ENCODE data around the gene ACP2.

Gene ACP2

DNA sequence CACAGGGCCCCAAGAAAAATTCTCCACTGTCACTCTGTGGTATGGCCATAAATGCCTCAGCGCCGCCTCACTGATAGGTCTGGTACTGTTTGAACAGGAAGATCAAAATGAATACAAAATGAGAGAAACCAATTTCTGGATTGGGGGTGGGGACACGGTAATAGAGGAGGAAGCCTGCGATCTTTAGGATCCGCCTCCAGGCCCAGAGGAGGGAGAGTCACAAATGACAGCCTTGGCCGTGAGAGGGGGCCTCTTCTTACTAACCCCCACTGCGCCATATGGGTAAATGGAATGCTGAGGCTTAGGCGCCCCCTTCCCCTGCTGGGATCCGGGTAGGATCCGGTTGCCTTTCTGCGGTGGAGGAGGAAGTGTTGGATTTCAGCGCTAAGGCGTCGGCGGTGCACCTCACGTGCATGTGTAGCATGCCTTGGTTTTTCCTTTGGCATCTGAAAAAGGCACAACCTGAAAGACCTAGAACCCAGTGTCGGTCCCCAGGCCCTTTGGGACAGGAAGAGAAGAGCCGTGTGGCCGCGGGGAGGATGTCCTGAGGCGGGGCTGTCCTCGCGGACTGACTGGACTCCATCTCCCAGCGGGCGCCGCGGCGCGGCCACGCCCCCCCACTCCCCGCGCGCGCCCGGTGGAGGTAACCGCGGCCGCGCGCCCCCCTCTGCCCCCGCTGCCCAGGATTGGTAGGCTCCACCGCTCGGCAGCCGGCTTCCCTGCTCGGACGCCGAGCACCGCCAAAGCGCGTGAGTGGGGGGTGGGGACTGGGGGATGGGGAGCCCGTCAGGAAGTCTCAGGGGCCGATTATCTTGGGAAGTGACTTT lies 20.6 kb upstream of the ACP2 start:
- TF ChIP-seq, protein P1, sequence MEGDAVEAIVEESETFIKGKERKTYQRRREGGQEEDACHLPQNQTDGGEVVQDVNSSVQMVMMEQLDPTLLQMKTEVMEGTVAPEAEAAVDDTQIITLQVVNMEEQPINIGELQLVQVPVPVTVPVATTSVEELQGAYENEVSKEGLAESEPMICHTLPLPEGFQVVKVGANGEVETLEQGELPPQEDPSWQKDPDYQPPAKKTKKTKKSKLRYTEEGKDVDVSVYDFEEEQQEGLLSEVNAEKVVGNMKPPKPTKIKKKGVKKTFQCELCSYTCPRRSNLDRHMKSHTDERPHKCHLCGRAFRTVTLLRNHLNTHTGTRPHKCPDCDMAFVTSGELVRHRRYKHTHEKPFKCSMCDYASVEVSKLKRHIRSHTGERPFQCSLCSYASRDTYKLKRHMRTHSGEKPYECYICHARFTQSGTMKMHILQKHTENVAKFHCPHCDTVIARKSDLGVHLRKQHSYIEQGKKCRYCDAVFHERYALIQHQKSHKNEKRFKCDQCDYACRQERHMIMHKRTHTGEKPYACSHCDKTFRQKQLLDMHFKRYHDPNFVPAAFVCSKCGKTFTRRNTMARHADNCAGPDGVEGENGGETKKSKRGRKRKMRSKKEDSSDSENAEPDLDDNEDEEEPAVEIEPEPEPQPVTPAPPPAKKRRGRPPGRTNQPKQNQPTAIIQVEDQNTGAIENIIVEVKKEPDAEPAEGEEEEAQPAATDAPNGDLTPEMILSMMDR (IDR thresholded peaks at IDR 0.05; ENCODE audit: low read depth, low read length, missing control alignments), result no peak
- DNase-seq (ENCODE audit: low read depth), result no peak
- in situ Hi-C loops (cut with HindIII; ENCODE audit: low sequenced_read_pairs), result no loop called here
- H3K4me3 ChIP-seq (ENCODE audit: low read depth, low read length), result peak overlapping the region; percentile 65

DNA sequence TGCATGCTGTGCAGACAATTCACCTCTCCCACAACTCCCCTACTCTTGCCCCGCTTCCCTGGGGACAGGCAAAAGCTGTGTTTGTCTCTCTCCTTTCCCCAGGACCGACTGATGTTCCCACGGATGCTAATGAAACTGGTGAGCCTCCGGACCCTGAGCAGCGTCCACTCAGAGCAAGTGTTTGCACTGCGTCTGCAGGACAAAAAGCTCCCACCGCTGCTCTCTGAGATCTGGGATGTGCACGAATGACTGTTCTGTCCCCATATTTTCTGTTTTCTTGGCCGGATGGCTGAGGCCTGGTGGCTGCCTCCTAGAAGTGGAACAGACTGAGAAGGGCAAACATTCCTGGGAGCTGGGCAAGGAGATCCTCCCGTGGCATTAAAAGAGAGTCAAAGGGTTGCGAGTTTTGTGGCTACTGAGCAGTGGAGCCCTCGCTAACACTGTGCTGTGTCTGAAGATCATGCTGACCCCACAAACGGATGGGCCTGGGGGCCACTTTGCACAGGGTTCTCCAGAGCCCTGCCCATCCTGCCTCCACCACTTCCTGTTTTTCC lies 19.9 kb upstream of the ACP2 start:
- in situ Hi-C loops (cut with HindIII; ENCODE audit: low sequenced_read_pairs), result no loop called here
- no peak overlapping the region for H3K4me3 ChIP-seq (ENCODE audit: low read depth, low read length)
- DNase-seq (ENCODE audit: low read depth), result no peak
- TF ChIP-seq, protein P1 (IDR thresholded peaks at IDR 0.05; ENCODE audit: low read depth, low read length, missing control alignments), result no peak

DNA sequence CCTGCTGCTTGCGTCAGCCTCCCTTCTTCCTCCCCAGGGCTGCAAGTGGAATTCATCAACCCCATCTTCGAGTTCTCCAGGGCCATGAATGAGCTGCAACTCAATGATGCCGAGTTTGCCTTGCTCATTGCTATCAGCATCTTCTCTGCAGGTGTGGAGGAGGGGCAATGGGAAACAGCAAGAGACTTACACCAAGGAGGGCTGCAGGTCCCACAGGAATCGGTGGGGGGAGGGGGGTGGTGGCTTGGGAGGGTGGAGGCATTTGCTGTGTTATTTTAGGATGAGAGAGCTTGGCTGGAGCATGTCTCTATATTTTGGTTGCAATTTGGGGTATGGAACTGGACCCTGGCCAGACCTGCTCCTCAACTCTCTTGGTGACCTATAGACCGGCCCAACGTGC lies 19.3 kb upstream of the ACP2 start:
- DNase-seq (ENCODE audit: low read depth), result no peak
- H3K4me3 ChIP-seq (ENCODE audit: low read depth, low read length), result no peak overlapping the region
- TF ChIP-seq, protein P1 (IDR thresholded peaks at IDR 0.05; ENCODE audit: low read depth, low read length, missing control alignments), result no peak
- in situ Hi-C loops (cut with HindIII; ENCODE audit: low sequenced_read_pairs), result no loop called here

DNA sequence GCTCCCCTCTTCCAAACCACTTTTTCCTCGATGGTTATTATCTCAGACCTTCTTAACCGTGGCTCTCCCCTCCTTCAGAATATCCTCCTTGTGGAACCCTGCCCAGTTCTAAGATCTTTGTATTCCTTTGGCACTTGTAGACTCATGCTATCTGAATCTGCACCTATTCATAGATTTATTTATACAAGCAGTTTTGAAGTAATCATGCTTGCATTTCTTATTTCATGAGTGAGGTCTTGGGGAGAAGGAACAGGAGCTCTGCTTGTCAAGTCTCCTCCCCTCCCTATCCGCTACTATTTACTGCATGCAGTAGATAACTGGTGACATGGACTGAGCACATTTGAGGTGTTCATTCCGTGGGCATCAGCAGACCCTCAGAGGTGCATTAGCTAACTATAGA lies 15.9 kb upstream of the ACP2 start:
- in situ Hi-C loops (cut with HindIII; ENCODE audit: low sequenced_read_pairs), result no loop called here
- no peak overlapping the region for H3K4me3 ChIP-seq (ENCODE audit: low read depth, low read length)
- no peak for DNase-seq (ENCODE audit: low read depth)
- TF ChIP-seq, protein P1 (IDR thresholded peaks at IDR 0.05; ENCODE audit: low read depth, low read length, missing control alignments), result no peak

DNA sequence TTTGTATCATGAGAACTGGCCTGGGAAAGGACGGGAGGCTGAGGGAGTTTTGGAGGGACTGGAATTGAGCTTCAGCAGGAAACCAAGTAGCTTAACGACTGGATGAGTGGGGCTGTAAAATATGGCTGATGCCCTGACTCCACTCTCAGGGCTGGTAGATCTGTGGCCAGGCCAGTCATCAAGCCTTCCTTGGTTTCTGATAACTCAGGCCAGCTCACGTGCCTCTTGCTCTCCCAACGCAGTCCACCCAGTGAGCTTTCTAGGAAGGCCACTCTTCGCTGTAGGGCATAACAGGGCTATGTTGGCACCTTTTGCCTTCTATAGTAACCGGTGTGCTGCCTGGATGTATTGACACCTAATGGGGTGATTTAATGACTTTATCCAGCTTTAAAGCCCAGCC lies 15.5 kb upstream of the ACP2 start:
- in situ Hi-C loops (cut with HindIII; ENCODE audit: low sequenced_read_pairs), result no loop called here
- TF ChIP-seq, protein P1 (IDR thresholded peaks at IDR 0.05; ENCODE audit: low read depth, low read length, missing control alignments), result no peak
- no peak for DNase-seq (ENCODE audit: low read depth)
- H3K4me3 ChIP-seq (ENCODE audit: low read depth, low read length), result no peak overlapping the region

DNA sequence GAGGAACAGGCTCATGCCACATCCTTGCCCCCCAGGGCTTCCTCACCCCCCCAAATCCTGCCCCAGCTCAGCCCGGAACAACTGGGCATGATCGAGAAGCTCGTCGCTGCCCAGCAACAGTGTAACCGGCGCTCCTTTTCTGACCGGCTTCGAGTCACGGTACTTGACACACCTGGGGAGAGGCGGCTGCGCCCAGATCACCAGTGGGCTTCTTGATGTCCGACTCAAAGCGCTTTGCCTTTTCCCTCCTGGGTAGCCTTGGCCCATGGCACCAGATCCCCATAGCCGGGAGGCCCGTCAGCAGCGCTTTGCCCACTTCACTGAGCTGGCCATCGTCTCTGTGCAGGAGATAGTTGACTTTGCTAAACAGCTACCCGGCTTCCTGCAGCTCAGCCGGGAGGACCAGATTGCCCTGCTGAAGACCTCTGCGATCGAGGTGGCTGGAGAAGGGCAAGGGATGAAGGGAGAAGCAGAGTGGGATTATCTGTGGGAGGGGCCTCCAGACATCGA lies 12.7 kb upstream of the ACP2 start:
- no peak overlapping the region for H3K4me3 ChIP-seq (ENCODE audit: low read depth, low read length)
- no peak for DNase-seq (ENCODE audit: low read depth)
- TF ChIP-seq, protein P1 (IDR thresholded peaks at IDR 0.05; ENCODE audit: low read depth, low read length, missing control alignments), result no peak
- in situ Hi-C loops (cut with HindIII; ENCODE audit: low sequenced_read_pairs), result no loop called here
